K562 (cell line): ENCODE measurements around the gene SYNM. TPM values are rescaled to one million over a fixed set of nuclear protein-coding genes. Genes with fewer than 3 reads are reported as not detected.

Experiments used
- ATAC-seq: fragments of 200-7000 bp; cut with Tn5 transposase; 3 replicates; pipeline ENCODE4 v1.9.1; 2020; ENCODE audit warnings: moderate library complexity
- BruUV-seq: library from RNA; stranded (reverse); fragments of 400-500 nt; replicated peaks from 2 replicates; lab custom pipeline; 2021; lab: Mats Ljungman, UMichigan
- CTCF ChIA-PET: fragments of 300-600 bp; formaldehyde crosslinking; extraction: SDS; loops from one replicate; lab custom pipeline; 2021; ENCODE audit warnings: low intra/inter-chr PET ratio; lab: Yijun Ruan, JAX
- POLR2A ChIA-PET: fragments of 300-600, 350-650 bp; sonication (Branson Sonifier 250); formaldehyde crosslinking; extraction: SDS; loops from one replicate; lab custom pipeline; 2021; ENCODE audit warnings: antibody characterized with exemption, inconsistent platforms; lab: Yijun Ruan, JAX
- DNase-seq, 4 experiments: peaks; one replicate each; pipeline versions ENCODE4 v3.0.0 to v3.0.0-alpha.2; 2011 to 2018; ENCODE audit warnings: low spot score in 3 of 4, mixed read lengths in 3 of 4; ENCODE audit errors: extremely low read depth in 1 of 4
- FAIRE-seq: peaks from 2 replicates; lab custom pipeline; 2011; peaks lifted over from hg19 to GRCh38; lab: Jason Lieb, UNC
- H2AFZ ChIP-seq: 2 replicates; pipeline ENCODE4 v1.6.0; 2011; ENCODE audit warnings: low read depth, low read length, control low read depth, inconsistent platforms
- H3K27ac ChIP-seq: fragments of 200-600 bp; 3 replicates; pipeline ENCODE4 v1.8.0; 2011; ENCODE audit warnings: low read depth, mild to moderate bottlenecking, control low read depth, inconsistent platforms, low read length, moderate library complexity, mixed read lengths; ENCODE audit errors: extremely low read depth
- H3K27me3 ChIP-seq, 2 experiments: fragments of 300-600 bp in 1 of 2; 2 replicates in 1 of 2; 3 replicates in 1 of 2; pipeline versions ENCODE4 v1.6.0 to v1.8.0; 2011; ENCODE audit warnings: inconsistent platforms in 2 of 2, low read length in 2 of 2, mild to moderate bottlenecking in 1 of 2, mixed read lengths in 1 of 2, moderate library complexity in 1 of 2; ENCODE audit not compliant: control insufficient read depth in 2 of 2, insufficient read depth in 2 of 2
- H3K36me3 ChIP-seq: fragments of 300-600 bp; 3 replicates; pipeline ENCODE4 v1.8.0; 2011; ENCODE audit warnings: mild to moderate bottlenecking, low read length, inconsistent platforms; ENCODE audit not compliant: control insufficient read depth, insufficient read depth
- H3K4me1 ChIP-seq, 2 experiments: fragments of 200-600 bp in 1 of 2; replicated peaks in 1 of 2; 2 replicates in 1 of 2; 3 replicates in 1 of 2; pipeline versions ENCODE4 v1.5.1 to v1.8.0; 2011; ENCODE audit warnings: inconsistent platforms in 2 of 2, low read length in 2 of 2, mild to moderate bottlenecking in 1 of 2, mixed read lengths in 1 of 2, moderate library complexity in 1 of 2; ENCODE audit not compliant: control insufficient read depth in 2 of 2, insufficient read depth in 2 of 2
- H3K4me2 ChIP-seq: 2 replicates; pipeline ENCODE4 v1.6.1; 2011; ENCODE audit warnings: low read length, control low read depth, inconsistent platforms, mixed read lengths; ENCODE audit not compliant: insufficient read depth
- H3K4me3 ChIP-seq: fragments of 200-600 bp; sonication (generic), shearing (Covaris generic); 2 replicates; pipeline ENCODE4 v1.5.1; 2016; ENCODE audit warnings: control low read depth, inconsistent platforms
- H3K79me2 ChIP-seq: fragments of 200-600 bp; 3 replicates; pipeline ENCODE4 v1.8.0; 2011; ENCODE audit warnings: low read length, inconsistent platforms; ENCODE audit not compliant: control insufficient read depth, insufficient read depth
- H3K9ac ChIP-seq, 2 experiments: 2 replicates each; pipeline versions ENCODE4 v1.6.0 to v1.6.1; 2011; ENCODE audit warnings: low read depth in 2 of 2, low read length in 2 of 2, control low read depth in 1 of 2, inconsistent platforms in 1 of 2, mild to moderate bottlenecking in 1 of 2, mixed read lengths in 1 of 2; ENCODE audit not compliant: insufficient read depth in 1 of 2
- H3K9me1 ChIP-seq: one replicate; pipeline ENCODE4 v1.6.0; 2011; ENCODE audit warnings: inconsistent platforms, mild to moderate bottlenecking, low read length, moderate library complexity; ENCODE audit not compliant: control insufficient read depth, insufficient read depth
- H3K9me3 ChIP-seq: replicated peaks from 2 replicates; pipeline ENCODE4 v1.5.1; 2011; ENCODE audit warnings: low read depth, low read length, inconsistent platforms; ENCODE audit not compliant: control insufficient read depth, insufficient read depth
- H4K20me1 ChIP-seq: replicated peaks from 2 replicates; pipeline ENCODE4 v1.6.1; 2011; ENCODE audit warnings: low read length, inconsistent platforms, mixed read lengths; ENCODE audit not compliant: control insufficient read depth, insufficient read depth
- DIDO1 ChIP-seq: fragments of 450-650 bp; IDR thresholded peaks from 2 replicates; pipeline ENCODE4 v1.6.1; 2016; ENCODE audit warnings: low read depth, missing biosample characterization, missing genetic modification characterization
- ELF2 ChIP-seq: fragments of 250-450 bp; sonication (Bioruptor Pico); IDR thresholded peaks from 2 replicates; pipeline ENCODE4 v1.5.0; 2021; ENCODE audit warnings: mild to moderate bottlenecking
- EP400 ChIP-seq: fragments of 450-650 bp; IDR thresholded peaks from 2 replicates; pipeline ENCODE4 v1.6.1; 2017; ENCODE audit warnings: antibody characterized with exemption, mild to moderate bottlenecking, moderate library complexity
- HDAC3 ChIP-seq: fragments of 450-650 bp; IDR thresholded peaks from 2 replicates; pipeline ENCODE4 v1.6.1; 2018; ENCODE audit warnings: borderline replicate concordance, mild to moderate bottlenecking, moderate library complexity; ENCODE audit not compliant: partially characterized antibody
- HDAC8 ChIP-seq: fragments of 450-650 bp; IDR thresholded peaks from 2 replicates; pipeline ENCODE4 v1.6.1; 2016; ENCODE audit warnings: mild to moderate bottlenecking, missing genetic modification characterization, moderate library complexity, missing compliant biosample characterization
- NR0B1 ChIP-seq: fragments of 450-650 bp; IDR thresholded peaks from one replicate; pipeline ENCODE4 v1.6.1; 2018; ENCODE audit warnings: mild to moderate bottlenecking, moderate library complexity; ENCODE audit not compliant: partially characterized antibody
- PHB2 ChIP-seq: fragments of 450-650 bp; IDR thresholded peaks from 2 replicates; pipeline ENCODE4 v1.6.1; 2017; ENCODE audit warnings: low read depth
- RBBP5 ChIP-seq: fragments of 200-600 bp; sonication (generic); IDR thresholded peaks from 2 replicates; pipeline ENCODE4 v1.6.1; 2012; ENCODE audit warnings: borderline replicate concordance, mild to moderate bottlenecking, low read length, control low read depth, inconsistent platforms; ENCODE audit not compliant: insufficient read depth, poor library complexity, severe bottlenecking
- SP2 ChIP-seq: IDR thresholded peaks from 2 replicates; pipeline ENCODE4 v1.6.1; 2011; ENCODE audit warnings: mild to moderate bottlenecking, low read depth, low read length, moderate library complexity; ENCODE audit not compliant: poor library complexity, severe bottlenecking; ENCODE audit errors: extremely low read depth
- STAT5A ChIP-seq: IDR thresholded peaks from 2 replicates; pipeline ENCODE4 v1.6.1; 2012; ENCODE audit warnings: low read length, inconsistent platforms, borderline replicate concordance
- ZNF3 ChIP-seq: fragments of 250-450 bp; sonication (Bioruptor Pico); IDR thresholded peaks from 2 replicates; pipeline ENCODE4 v1.5.0; 2021; ENCODE audit warnings: mild to moderate bottlenecking, moderate library complexity
- ZNF584 ChIP-seq: fragments of 200-800 bp; sonication (Bioruptor generic); IDR thresholded peaks from 2 replicates; pipeline ENCODE4 v1.6.1; 2016; ENCODE audit warnings: low read depth, mild to moderate bottlenecking, missing genetic modification characterization, missing compliant biosample characterization
- ZNF609 ChIP-seq: sonication (generic); formaldehyde crosslinking; IDR thresholded peaks from 2 replicates; pipeline ENCODE4 v1.8.1; 2023; ENCODE audit warnings: missing genetic modification reagents, mild to moderate bottlenecking, borderline replicate concordance
- ZNF695 ChIP-seq: fragments of 450-650 bp; formaldehyde crosslinking; IDR thresholded peaks from 2 replicates; pipeline ENCODE4 v1.4.0; 2020; ENCODE audit warnings: mild to moderate bottlenecking, moderate library complexity
- ZNF699 ChIP-seq: fragments of 250-450 bp; sonication (Bioruptor Pico); IDR thresholded peaks from 2 replicates; pipeline ENCODE4 v1.8.0; 2021; ENCODE audit warnings: mild to moderate bottlenecking, moderate library complexity; ENCODE audit not compliant: insufficient replicate concordance
- WGBS: fragments of 100-300 bp; shearing (Covaris generic); methylation state at CpG from one replicate; pipeline ENCODE4 v1.1.6; 2016; ENCODE audit warnings: low coverage, mixed read lengths; ENCODE audit not compliant: insufficient coverage; ENCODE audit errors: missing lambda C conversion rate; 5-methylcytosine and 5-hydroxymethylcytosine counted together
- in situ Hi-C: fragments of 300-500 bp; cut with MboI; formaldehyde crosslinking; loops from 4 replicates; pipeline ENCODE4 v1.15.0; 2018; ENCODE audit warnings: inconsistent platforms, mixed read lengths
- intact Hi-C: fragments of 100-400 bp; cut with micrococcal nuclease; formaldehyde crosslinking; loops from 2 replicates; pipeline ENCODE4 v1.14.2; 2022
- polyA plus RNA-seq, 8 experiments: library from polyadenylated mRNA; depleted of rRNA in 4 of 8; stranded (reverse) in 5 of 8; unstranded in 3 of 8; fragments of >200 nt; fragmentation: Nextera tagmentation in 2 of 8; fragmentation: Illumina TruSeq in 1 of 8; extraction: Ambion mirVana in 2 of 8; extraction: Trizol in 1 of 8; gene quantifications; 2 replicates each; pipeline versions ENCODE4 v1.2.1 to v1.2.3, GENCODE V29; 2011 to 2014; ENCODE audit warnings: inconsistent platforms in 1 of 8, missing spikeins in 1 of 8
- total RNA-seq, 7 experiments: library from RNA; depleted of rRNA in 6 of 7; stranded (reverse); fragments of >200 nt in 6 of 7; fragmentation: Illumina TruSeq in 2 of 7; extraction: Trizol in 2 of 7; gene quantifications; 2 replicates each; pipeline versions ENCODE4 v1.2.1 to v1.2.3, GENCODE V29; 2011 to 2021; ENCODE audit warnings: low replicate concordance in 1 of 7

Gene SYNM
- total and polyA plus RNA-seq, 9 of the 15 experiments (the other 6 are each of a cell fraction or from before 2014, with no cell fraction given) = 0.01 to 0.42 (median 0.13) TPM

GRCh38 chr15:99110093-99110492, 5.2 kb downstream of the SYNM start:
- no peak for DNase-seq
- CTCF ChIA-PET = no interaction called here
- TF ChIP-seq ZNF3 (no peak), HDAC3 (no peak), STAT5A (no peak), ZNF699 (CRISPR knock-in tag) (no peak), ELF2 (CRISPR knock-in tag) (no peak), HDAC8 (tag) (no peak), RBBP5 (no peak), SP2 (no peak), EP400 (no peak), ZNF695 (CRISPR knock-in tag) (no peak), ZNF609 (CRISPR knock-in tag) (no peak), PHB2 (no peak), NR0B1 (no peak), ZNF584 (CRISPR knock-in tag) (no peak), DIDO1 (tag) (no peak)
- TF ChIP-seq, all 486 proteins: peak for 0
- POLR2A ChIA-PET = interaction anchor here (0.5 to 1.5 kb wide), 2 partner anchors 14 to 309 kb away, joined by 3 to 4 read pairs; no protein-coding TSS in a partner anchor
- no peaks in the 10 kb centered on the region for H3K9me1 ChIP-seq
- FAIRE-seq (no peak), ATAC-seq (no peak)
- intact Hi-C loops (no loop called here), in situ Hi-C loops (no loop called here)
- no TSS peak for BruUV-seq
- peaks cover 7 to 44% of the 10 kb centered on the region in 2 experiments; a peak in 4 of 5 replicates for H3K27me3 ChIP-seq
- H3K4me3 ChIP-seq = no peak overlapping the region
- H3K79me2 ChIP-seq = no peaks in the 10 kb centered on the region
- 20% methylated on average over 12 of the region's 12 CpGs for WGBS
- H3K4me1 ChIP-seq = peaks cover 0 to 6% of the 10 kb centered on the region in 2 experiments; a peak in 2 of 5 replicates
- H3K36me3 ChIP-seq = no peaks in the 10 kb centered on the region
- H4K20me1 ChIP-seq = no peaks in the 10 kb centered on the region
- no peak overlapping the region for H3K4me2 ChIP-seq
- H3K9me3 ChIP-seq = no peaks in the 10 kb centered on the region
- no peak overlapping the region for H2AFZ ChIP-seq
- H3K9ac ChIP-seq = no peak overlapping the region
- H3K27ac ChIP-seq = no peak overlapping the region
